Measurements from ENCODE around the gene BHLHA9. TPM values are rescaled to one million over a fixed set of nuclear protein-coding genes. Genes with fewer than 3 reads are reported as not detected.

Gene BHLHA9
- total RNA-seq: not detected
- total RNA-seq: 0 reads per million in 2 donors

DNA sequence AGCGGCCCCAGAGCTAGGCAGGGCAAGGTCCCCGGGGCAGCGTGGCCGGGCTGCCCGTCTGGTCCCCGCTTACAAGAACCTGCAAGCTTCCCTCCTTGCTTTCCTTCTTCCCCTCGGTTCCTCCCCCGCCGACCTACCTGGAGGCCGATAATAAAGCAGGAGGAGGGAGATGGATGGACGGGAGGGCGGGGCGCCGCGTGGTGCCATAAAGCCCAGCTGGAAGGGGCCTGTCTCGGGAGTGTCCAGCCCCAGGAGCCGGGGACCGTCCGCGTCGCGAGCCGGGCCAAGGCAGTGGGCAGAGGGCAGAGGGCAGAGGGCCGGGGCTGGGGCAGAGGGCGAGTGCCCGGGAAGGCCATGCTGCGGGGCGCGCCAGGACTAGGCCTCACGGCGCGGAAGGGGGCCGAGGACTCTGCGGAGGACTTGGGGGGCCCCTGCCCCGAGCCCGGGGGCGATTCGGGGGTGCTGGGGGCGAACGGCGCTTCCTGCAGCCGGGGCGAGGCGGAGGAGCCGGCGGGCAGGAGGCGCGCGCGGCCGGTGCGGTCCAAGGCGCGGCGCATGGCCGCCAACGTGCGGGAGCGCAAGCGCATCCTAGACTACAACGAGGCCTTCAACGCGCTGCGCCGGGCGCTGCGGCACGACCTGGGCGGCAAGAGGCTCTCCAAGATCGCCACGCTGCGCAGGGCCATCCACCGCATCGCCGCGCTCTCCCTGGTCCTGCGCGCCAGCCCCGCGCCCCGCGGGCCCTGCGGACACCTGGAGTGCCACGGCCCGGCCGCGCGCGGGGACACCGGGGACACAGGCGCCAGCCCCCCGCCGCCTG lies at the start of gene BHLHA9:
TSS of gene BHLHA9 (plus strand) at position 235 of the 820 bp plus-strand sequence. CDS start at position 355, 120 bp downstream.
- no peak for DNase-seq
- H3K36me3 Mint-ChIP-seq (ENCODE audit: low read depth): no peaks in the 10 kb centered on the region
- H3K4me3 Mint-ChIP-seq: peak within 1 kb of the TSS; percentile 95
- ATAC-seq: no peak
- peaks cover 6% of the 10 kb centered on the region for H3K27me3 Mint-ChIP-seq
- H3K4me1 Mint-ChIP-seq: peaks cover 14% of the 10 kb centered on the region
- H3K27ac Mint-ChIP-seq: no peak within 1 kb of the TSS
- H3K9me3 ChIP-seq (ENCODE audit: control insufficient read depth, low read length, poor library complexity, severe bottlenecking): no peaks in the 10 kb centered on the region

DNA sequence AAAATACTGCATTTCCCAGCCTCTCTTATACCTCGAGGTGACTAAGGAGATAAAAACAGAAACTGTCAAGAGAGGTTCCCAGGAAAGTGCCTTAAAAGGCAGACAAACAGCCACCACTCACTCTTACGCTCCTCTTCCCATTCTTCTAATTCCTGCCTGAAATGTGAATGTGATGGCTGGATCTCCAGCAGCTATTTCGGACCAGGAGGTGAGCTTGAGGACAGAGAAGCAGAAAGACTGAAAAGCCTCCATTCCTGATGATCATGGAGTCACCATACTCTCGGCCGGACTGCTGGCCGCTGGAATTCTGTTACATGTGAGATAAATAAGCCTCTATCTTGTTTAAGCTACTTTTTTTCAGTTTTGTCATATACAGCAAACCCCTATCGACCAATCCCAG lies 49.0 kb upstream of the BHLHA9 start:
- no peaks in the 10 kb centered on the region for H3K9me3 ChIP-seq (ENCODE audit: control insufficient read depth, low read length, poor library complexity, severe bottlenecking)
- H3K4me3 Mint-ChIP-seq: no peak overlapping the region
- H3K36me3 Mint-ChIP-seq (ENCODE audit: low read depth): no peaks in the 10 kb centered on the region
- DNase-seq (no peak), ATAC-seq (no peak)
- peaks cover 31% of the 10 kb centered on the region for H3K27me3 Mint-ChIP-seq
- no peak overlapping the region for H3K27ac Mint-ChIP-seq
- H3K4me1 Mint-ChIP-seq: no peaks in the 10 kb centered on the region

DNA sequence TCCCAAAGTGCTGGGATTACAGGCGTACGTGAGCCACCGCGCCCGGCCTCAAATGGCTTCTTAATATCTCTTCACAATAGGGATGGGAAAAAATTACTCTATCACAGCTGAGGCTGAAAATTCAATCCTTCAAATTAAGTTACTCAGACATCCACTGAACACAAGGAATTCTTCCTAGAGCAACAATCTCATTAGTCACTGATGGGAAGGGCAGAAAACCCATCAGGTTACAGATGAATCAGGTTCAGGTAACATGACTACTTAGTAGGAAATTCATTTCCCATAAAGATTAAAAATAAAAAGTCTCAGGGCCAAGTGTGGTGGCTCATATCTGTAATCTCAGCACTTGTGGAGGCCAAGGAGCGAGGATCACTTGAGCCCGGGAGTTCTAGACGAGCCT lies 47.9 kb upstream of the BHLHA9 start:
- ATAC-seq: no peak
- Mint-ChIP-seq H3K36me3 (ENCODE audit: low read depth) (no peaks in the 10 kb centered on the region), H3K4me3 (no peak overlapping the region), H3K27me3 (peaks cover 29% of the 10 kb centered on the region), H3K4me1 (no peaks in the 10 kb centered on the region), H3K27ac (no peak overlapping the region)
- no peaks in the 10 kb centered on the region for H3K9me3 ChIP-seq (ENCODE audit: control insufficient read depth, low read length, poor library complexity, severe bottlenecking)
- DNase-seq: no peak

DNA sequence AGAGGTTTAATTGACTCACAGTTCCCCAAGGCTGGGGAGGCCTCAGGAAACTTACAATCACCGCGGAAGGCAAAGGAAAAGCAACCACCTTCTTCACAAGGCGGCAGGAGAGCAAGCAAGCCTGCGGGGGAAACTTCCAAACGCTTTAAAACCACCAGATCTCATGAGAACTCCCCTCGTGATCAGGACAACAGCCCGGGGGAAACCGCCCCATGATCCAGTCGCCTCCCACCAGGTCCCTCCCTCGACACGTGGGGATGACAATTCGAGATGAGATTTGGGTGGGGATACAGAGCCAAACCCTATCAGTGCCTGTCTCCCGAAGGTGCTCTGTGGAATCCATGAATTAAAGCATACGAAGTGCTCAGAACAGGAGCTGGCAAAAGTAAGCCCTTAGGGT lies 46.6 kb upstream of the BHLHA9 start:
- peaks cover 38% of the 10 kb centered on the region for H3K27me3 Mint-ChIP-seq

DNA sequence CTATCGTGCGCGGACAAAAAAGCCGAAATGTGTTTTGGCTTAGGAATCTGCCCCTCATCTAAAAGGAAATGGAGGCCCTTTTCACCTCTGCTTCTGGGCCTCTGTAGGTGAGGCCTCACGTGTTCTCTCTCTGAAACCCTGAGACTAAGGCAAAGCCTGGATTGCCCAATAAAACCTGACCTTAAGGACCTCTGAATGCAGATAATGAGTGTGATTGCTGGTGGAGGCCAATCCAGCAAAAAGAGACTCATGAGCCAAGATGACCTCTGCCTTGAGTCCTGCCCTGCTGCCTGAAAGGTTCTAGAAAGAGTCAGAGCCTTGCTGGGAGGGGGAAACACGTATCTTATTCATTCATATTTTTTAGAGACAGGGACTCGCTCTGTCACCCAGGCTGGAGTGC lies 45.9 kb upstream of the BHLHA9 start:
- DNase-seq (no peak), ATAC-seq (no peak)
- H3K9me3 ChIP-seq (ENCODE audit: control insufficient read depth, low read length, poor library complexity, severe bottlenecking): no peaks in the 10 kb centered on the region
- H3K4me1 Mint-ChIP-seq: peaks cover 4% of the 10 kb centered on the region
- no peak overlapping the region for H3K4me3 Mint-ChIP-seq
- H3K36me3 Mint-ChIP-seq (ENCODE audit: low read depth): no peaks in the 10 kb centered on the region
- peaks cover 38% of the 10 kb centered on the region for H3K27me3 Mint-ChIP-seq
- no peak overlapping the region for H3K27ac Mint-ChIP-seq

More for the DNA sequence above, 46.6 kb upstream of the BHLHA9 start:
- peaks cover 4% of the 10 kb centered on the region for H3K4me1 Mint-ChIP-seq
- DNase-seq (no peak), ATAC-seq (no peak)
- no peaks in the 10 kb centered on the region for H3K9me3 ChIP-seq (ENCODE audit: control insufficient read depth, low read length, poor library complexity, severe bottlenecking)
- no peak overlapping the region for H3K27ac Mint-ChIP-seq
- H3K36me3 Mint-ChIP-seq (ENCODE audit: low read depth): no peaks in the 10 kb centered on the region
- H3K4me3 Mint-ChIP-seq: no peak overlapping the region

DNA sequence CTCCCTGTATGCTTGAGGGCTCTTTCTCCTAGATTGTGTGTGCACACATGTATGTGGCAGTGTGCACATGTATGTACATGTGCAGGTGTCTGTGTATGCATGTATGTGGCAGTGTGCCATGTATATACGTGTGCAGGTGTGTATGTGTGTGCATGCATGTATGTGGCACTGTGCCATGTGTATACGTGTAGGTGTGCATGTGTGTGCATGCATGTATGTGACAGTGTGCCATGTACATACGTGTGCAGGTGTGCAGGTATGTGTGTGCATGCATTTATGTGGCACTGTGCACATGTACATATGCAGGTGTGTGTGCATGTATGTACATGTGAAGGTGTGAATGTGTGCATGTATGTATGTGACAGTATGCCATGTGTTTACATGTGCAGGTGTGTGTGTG lies 43.9 kb upstream of the BHLHA9 start:
- H3K4me3 Mint-ChIP-seq: no peak overlapping the region
- peaks cover 41% of the 10 kb centered on the region for H3K27me3 Mint-ChIP-seq
- no peak for DNase-seq
- no peak overlapping the region for H3K27ac Mint-ChIP-seq
- no peak for ATAC-seq
- H3K36me3 Mint-ChIP-seq (ENCODE audit: low read depth): peaks cover 2% of the 10 kb centered on the region
- peaks cover 9% of the 10 kb centered on the region for H3K4me1 Mint-ChIP-seq
- H3K9me3 ChIP-seq (ENCODE audit: control insufficient read depth, low read length, poor library complexity, severe bottlenecking): no peaks in the 10 kb centered on the region

DNA sequence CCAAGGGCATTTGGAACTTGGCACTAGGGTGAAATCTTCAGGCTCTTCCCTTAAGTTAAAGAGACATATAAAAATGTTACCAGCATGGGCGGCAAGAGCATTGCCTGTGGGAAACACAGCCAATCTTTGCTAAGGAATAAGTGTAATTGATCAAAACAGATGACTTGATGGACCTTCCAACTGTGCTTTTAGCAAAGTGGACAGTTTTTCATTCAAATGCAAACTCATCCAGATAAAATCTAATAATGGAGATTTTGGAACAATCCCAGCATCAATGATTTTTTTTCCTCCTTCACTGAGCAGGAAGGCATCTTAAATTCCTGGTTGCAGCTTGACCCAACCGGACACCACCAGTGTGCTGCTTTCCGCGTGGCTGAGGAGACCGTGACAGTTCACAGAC lies 42.9 kb upstream of the BHLHA9 start:
- peaks cover 9% of the 10 kb centered on the region for H3K4me1 Mint-ChIP-seq
- no peaks in the 10 kb centered on the region for H3K9me3 ChIP-seq (ENCODE audit: control insufficient read depth, low read length, poor library complexity, severe bottlenecking)
- ATAC-seq (no peak), DNase-seq (no peak)
- H3K4me3 Mint-ChIP-seq: peak overlapping the region; percentile 92
- H3K27ac Mint-ChIP-seq: peak overlapping the region; percentile 74
- H3K27me3 Mint-ChIP-seq: peaks cover 45% of the 10 kb centered on the region
- H3K36me3 Mint-ChIP-seq (ENCODE audit: low read depth): peaks cover 2% of the 10 kb centered on the region

DNA sequence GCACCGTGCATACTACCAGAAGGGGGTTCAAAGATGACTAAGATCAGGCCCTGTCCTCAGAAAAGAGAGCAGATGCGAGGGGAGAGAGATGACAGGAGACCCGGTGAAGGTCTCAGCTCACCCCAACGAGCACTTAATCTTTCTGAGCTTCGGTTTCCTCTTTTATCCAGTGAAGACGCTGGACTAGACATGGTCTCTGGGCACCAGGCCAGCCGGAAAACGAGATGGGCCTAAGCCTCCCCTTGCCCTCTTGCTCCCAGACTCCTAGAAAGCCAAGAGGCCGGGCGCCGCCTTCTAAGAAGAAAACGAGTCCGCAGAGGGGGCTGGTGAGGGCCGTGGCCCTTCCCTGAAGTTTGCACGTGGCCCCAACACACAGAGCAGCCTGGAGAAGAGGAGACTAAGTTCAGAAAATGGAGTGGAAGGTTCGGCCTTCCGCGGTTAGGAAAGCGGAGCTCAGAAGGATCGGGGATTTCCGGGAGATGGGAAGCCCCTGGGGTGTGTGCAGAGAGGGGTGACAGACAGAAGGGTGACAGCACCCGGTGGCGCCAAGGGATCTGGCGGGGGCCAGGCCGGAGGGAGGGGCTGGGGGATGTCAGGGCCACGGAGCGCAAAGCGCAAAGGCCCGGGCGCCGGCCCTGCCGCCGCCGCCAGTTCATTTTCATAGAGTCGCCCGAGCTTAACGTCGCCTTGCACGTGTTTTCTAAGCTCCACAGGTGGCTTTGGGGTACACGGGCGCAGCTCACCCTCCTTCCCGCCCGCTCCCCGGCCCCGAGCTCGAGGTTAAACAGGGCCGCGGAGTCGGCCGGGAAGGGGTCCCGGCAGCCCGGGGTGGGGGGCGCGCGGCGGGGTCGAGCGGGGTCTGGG lies 42.1 kb upstream of the BHLHA9 start:
- peaks cover 9% of the 10 kb centered on the region for H3K4me1 Mint-ChIP-seq
- no peaks in the 10 kb centered on the region for H3K9me3 ChIP-seq (ENCODE audit: control insufficient read depth, low read length, poor library complexity, severe bottlenecking)
- H3K36me3 Mint-ChIP-seq (ENCODE audit: low read depth): peaks cover 2% of the 10 kb centered on the region
- DNase-seq (peak in 1 of 3 donors; percentile 23), ATAC-seq (peak; percentile 72)
- peak overlapping the region; percentile 74 for H3K27ac Mint-ChIP-seq
- H3K27me3 Mint-ChIP-seq: peaks cover 52% of the 10 kb centered on the region
- H3K4me3 Mint-ChIP-seq: peak overlapping the region; percentile 92

DNA sequence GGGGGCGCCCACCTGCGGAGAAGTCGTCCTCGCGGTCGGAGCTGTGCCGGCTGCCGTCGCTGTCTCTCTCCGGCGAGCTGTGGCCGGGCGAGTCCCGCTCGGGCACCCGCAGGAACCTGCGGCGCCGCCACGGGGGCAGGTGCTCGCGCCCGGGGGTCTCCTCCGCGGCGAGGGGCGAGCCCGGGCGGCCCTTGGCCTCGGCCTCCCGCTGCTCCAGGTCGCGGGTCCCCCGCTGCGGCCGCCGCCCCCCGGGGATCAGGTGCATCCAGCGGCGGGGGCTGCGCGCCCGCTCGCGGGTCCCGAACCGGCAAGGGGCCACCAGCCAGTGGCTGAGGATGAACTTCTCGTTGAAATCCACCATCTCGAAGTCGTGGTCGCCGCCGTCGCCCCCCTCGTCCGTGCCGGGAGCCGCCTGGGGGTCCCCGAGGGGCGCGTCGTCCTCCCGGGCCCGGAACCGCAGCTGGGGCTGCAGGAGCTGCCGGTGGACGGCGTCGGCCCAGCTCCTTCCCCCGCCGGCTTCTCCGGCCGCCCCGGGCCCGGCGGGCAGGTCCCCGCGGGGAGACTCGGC lies 41.4 kb upstream of the BHLHA9 start:
- peaks cover 2% of the 10 kb centered on the region for H3K36me3 Mint-ChIP-seq (ENCODE audit: low read depth)
- no peak overlapping the region for H3K27ac Mint-ChIP-seq
- peak overlapping the region; percentile 92 for H3K4me3 Mint-ChIP-seq
- DNase-seq (no peak), ATAC-seq (peak; percentile 47)
- H3K27me3 Mint-ChIP-seq: peaks cover 48% of the 10 kb centered on the region
- H3K9me3 ChIP-seq (ENCODE audit: control insufficient read depth, low read length, poor library complexity, severe bottlenecking): no peaks in the 10 kb centered on the region
- H3K4me1 Mint-ChIP-seq: peaks cover 9% of the 10 kb centered on the region

DNA sequence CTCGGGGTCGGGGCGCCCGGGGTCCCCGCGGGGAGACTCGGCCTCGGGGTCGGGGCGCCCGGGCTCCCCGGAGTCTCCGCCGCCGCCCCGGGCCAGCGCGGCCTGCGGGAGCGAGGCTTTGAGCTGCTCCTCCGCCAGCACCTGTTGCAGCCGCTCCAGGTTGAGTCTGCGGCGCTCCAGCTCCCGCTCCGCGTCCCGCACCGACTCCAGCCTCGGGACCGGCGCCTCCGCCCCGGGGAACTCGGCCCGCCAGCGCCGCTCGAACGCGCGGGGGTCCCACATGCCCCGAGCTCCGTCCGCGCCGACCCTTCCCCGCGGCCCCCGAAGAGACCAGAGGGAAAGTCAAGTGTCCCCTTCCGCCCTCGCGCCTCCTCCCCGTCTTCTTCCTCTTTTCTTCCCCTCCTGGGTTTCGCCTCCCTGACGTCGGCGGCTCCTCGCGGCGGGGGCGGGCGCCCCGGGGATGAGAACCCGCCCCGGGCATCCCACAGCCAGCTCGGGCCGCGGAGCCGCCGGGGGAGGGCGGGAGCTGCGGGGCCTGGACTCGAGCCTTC lies 40.8 kb upstream of the BHLHA9 start:
- H3K9me3 ChIP-seq (ENCODE audit: control insufficient read depth, low read length, poor library complexity, severe bottlenecking): no peaks in the 10 kb centered on the region
- H3K36me3 Mint-ChIP-seq (ENCODE audit: low read depth): peaks cover 4% of the 10 kb centered on the region
- DNase-seq: peak in 2 of 3 donors; percentile 18 to 25
- peak; percentile 50 for ATAC-seq
- H3K27ac Mint-ChIP-seq: no peak overlapping the region
- H3K27me3 Mint-ChIP-seq: peaks cover 54% of the 10 kb centered on the region
- H3K4me3 Mint-ChIP-seq: peak overlapping the region; percentile 93
- H3K4me1 Mint-ChIP-seq: peaks cover 9% of the 10 kb centered on the region

DNA sequence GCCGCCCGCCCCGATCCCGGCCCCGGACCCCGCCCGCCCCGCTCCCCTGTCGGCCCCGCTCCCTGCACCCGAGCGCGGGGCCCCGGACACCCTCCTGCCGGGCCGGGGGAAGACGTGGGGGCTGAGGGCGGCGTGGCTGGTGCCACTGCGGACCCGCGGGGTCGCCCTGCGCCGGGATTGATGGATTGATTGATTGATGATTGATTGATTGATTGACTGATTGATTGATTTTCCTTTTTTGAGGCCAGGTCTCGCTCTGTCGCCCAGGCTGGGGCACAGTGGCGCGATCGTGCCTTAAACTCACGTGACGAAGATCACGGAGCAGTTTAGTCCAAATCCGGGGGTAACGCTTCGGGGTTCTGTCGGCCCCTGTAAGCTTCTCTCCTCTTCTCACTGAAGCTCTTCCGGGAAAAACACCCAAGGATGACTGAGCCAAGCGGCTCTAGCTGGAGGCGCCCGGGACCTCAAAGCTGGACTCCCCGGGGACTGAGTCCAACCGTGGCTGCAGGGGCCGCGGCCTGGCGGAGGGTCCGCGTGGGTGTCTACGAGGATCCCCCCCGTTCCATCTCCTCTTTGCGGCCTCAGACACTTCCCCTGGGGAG lies 40.2 kb upstream of the BHLHA9 start:
- Mint-ChIP-seq H3K4me1 (peaks cover 9% of the 10 kb centered on the region), H3K27ac (peak overlapping the region; percentile 51), H3K27me3 (peaks cover 56% of the 10 kb centered on the region), H3K4me3 (peak overlapping the region; percentile 93), H3K36me3 (ENCODE audit: low read depth) (peaks cover 4% of the 10 kb centered on the region)
- no peaks in the 10 kb centered on the region for H3K9me3 ChIP-seq (ENCODE audit: control insufficient read depth, low read length, poor library complexity, severe bottlenecking)
- DNase-seq: no peak
- no peak for ATAC-seq

DNA sequence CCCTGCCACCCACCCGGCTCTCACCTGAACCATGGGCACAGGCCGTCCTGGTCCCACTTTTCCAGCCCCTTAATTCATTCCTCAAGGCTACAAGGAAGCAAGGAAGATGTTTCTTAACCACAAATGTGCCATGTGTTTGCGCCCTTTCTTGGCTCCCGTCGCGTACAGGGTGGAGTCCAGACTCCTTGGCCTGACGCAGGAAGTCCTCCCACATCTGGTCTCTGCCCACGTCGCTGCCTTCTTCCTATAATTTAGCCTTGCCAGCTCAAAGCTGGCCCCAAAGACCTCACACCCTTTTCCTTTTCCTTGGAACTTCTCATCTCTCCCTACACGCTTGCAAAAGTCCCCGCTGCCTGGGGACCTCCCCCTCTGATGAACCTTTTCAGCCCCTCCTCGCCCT lies 38.8 kb upstream of the BHLHA9 start:
- no peak for DNase-seq
- H3K9me3 ChIP-seq (ENCODE audit: control insufficient read depth, low read length, poor library complexity, severe bottlenecking): no peaks in the 10 kb centered on the region
- Mint-ChIP-seq H3K4me3 (peak overlapping the region; percentile 41), H3K27me3 (peaks cover 52% of the 10 kb centered on the region), H3K27ac (no peak overlapping the region), H3K4me1 (peaks cover 9% of the 10 kb centered on the region), H3K36me3 (ENCODE audit: low read depth) (peaks cover 4% of the 10 kb centered on the region)
- no peak for ATAC-seq
